ENCODE measurements around the gene TOMM20. TPM values are rescaled to one million over a fixed set of nuclear protein-coding genes. Genes with fewer than 3 reads are reported as not detected.
A peak's percentile ranks its signal among the peaks of the same experiment; 100 is the strongest.

TOMM20 gene
- total RNA-seq, 1 experiment from 2014 or later: 309 TPM

DNA sequence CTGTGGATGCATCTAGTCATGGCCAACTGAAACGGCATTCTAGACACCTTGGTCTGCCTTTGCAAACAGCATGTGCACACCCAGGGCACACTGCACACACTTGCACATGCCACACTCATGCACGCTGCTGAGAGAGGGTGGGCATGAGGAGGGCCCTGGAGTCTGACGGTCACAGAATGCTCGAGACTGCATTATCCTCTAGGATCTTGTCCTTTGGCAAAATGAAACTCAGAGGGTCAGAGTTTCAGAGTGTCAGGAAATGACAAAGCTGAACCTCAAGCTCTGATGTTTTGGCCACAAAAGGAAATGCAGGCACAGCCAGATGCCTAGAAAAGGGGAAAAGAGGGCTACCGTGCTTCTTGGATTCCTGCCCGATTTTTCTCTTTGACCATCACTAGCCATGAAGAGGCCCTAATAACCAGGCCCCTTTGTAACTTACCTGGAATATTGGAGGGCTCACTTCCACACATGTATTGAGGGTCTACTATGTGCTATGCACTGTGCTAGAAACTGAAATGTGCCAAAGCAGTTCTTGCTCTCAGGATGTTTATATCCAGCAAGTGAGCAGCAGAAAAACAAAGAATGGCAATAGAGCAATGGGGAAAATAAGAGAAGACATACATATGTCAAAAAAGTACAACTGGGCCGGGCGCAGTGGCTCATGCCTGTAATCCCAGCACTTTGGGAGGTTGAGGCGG is 65.4 kb downstream of the TOMM20 start:
- no peak for DNase-seq (ENCODE audit: unreplicated experiment)
- TF ChIP-seq, protein P1, sequence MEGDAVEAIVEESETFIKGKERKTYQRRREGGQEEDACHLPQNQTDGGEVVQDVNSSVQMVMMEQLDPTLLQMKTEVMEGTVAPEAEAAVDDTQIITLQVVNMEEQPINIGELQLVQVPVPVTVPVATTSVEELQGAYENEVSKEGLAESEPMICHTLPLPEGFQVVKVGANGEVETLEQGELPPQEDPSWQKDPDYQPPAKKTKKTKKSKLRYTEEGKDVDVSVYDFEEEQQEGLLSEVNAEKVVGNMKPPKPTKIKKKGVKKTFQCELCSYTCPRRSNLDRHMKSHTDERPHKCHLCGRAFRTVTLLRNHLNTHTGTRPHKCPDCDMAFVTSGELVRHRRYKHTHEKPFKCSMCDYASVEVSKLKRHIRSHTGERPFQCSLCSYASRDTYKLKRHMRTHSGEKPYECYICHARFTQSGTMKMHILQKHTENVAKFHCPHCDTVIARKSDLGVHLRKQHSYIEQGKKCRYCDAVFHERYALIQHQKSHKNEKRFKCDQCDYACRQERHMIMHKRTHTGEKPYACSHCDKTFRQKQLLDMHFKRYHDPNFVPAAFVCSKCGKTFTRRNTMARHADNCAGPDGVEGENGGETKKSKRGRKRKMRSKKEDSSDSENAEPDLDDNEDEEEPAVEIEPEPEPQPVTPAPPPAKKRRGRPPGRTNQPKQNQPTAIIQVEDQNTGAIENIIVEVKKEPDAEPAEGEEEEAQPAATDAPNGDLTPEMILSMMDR (IDR thresholded peaks at IDR 0.05; ENCODE audit: unreplicated experiment): no peak
- no peaks in the 10 kb centered on the region for H3K27me3 Mint-ChIP-seq (ENCODE audit: insufficient read depth, unreplicated experiment)
- intact Hi-C loops (cut with micrococcal nuclease): no loop called here
- peaks cover 11% of the 10 kb centered on the region for H3K36me3 Mint-ChIP-seq (ENCODE audit: insufficient read depth, unreplicated experiment)
- no peaks in the 10 kb centered on the region for H3K9me3 Mint-ChIP-seq (ENCODE audit: unreplicated experiment)
- H3K27ac Mint-ChIP-seq (ENCODE audit: low read depth, unreplicated experiment): no peak overlapping the region
- no peak overlapping the region for H3K4me3 Mint-ChIP-seq (ENCODE audit: unreplicated experiment)
- CTCF ChIA-PET: interaction anchor here (0.6 to 1.3 kb wide), 4 partner anchors 10 to 527 kb away, joined by 3 read pairs; no protein-coding TSS in a partner anchor
- no TSS peak for BruUV-seq (replicated peaks)
- H3K4me1 Mint-ChIP-seq (ENCODE audit: insufficient read depth, unreplicated experiment): peaks cover 45% of the 10 kb centered on the region
- POLR2A ChIA-PET: interaction anchor here (0.6 to 4.2 kb wide), 19 partner anchors 10 to 564 kb away, joined by 3 to 56 read pairs (median 5); partner anchors contain the start of gene IRF2BP2

DNA sequence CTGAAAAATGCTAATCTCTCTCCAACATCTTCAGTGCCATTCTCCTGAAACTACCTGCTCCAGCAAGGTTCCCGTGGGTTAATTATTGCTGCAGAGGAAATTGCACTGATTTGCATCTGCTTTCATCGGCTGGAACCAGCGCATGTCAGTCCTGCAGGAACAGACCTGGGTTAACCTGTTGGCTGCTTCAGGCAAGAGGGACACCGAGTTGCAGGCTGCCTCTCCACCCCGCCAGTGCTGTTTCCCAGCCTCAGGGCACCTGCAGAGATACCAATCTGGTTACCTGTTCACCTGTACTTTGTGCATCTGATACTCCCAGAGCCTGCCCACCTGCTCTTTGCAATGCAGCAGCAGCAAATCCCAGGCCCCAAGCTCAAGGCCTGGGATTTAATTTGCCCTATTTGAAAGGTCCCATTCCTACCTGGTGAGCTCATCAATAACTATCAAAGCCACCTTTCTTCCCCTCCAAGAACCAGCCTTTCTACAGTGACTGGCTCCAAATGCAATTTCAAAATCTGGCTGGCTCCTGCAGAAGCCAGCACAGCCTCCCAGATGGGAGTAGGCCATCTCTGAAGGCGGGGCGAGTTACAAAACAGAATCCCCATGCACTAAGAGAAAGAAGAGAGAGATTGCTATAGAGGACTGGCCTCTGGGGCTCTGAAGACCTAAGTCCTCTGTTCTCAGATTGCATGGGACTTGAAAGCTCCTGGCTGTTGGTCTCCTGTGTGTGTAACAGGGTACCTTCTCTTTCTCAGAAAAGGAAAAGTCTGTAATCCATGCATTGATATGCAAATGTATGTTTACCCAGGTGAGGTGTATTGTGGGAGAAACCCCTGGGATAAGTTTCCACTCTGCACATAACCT is 67.8 kb downstream of the TOMM20 start:
- Mint-ChIP-seq H3K27me3 (ENCODE audit: insufficient read depth, unreplicated experiment) (no peaks in the 10 kb centered on the region), H3K36me3 (ENCODE audit: insufficient read depth, unreplicated experiment) (no peaks in the 10 kb centered on the region), H3K9me3 (ENCODE audit: unreplicated experiment) (peaks cover 4% of the 10 kb centered on the region), H3K4me3 (ENCODE audit: unreplicated experiment) (no peak overlapping the region), H3K27ac (ENCODE audit: low read depth, unreplicated experiment) (no peak overlapping the region), H3K4me1 (ENCODE audit: insufficient read depth, unreplicated experiment) (peaks cover 38% of the 10 kb centered on the region)
- intact Hi-C loops (cut with micrococcal nuclease): no loop called here
- peak; percentile 76 for DNase-seq (ENCODE audit: unreplicated experiment)
- no TSS peak for BruUV-seq (replicated peaks)
- TF ChIP-seq, protein P1 (IDR thresholded peaks at IDR 0.05; ENCODE audit: unreplicated experiment): no peak
- ChIA-PET CTCF (interaction anchor here (0.6 to 3.1 kb wide), 11 partner anchors 8 to 569 kb away, joined by 3 to 8 read pairs (median 3); no protein-coding TSS in a partner anchor), POLR2A (interaction anchor here (0.6 to 4.2 kb wide), 17 partner anchors 9 to 551 kb away, joined by 3 to 56 read pairs (median 5); partner anchors contain the start of gene IRF2BP2)

Other genes with a start within 250 kb of the TOMM20 start
- 150 and 184 TPM in 2 replicates for gene RBM34, start 32.4 kb upstream of the TOMM20 start, total RNA-seq (2022)
- 48.7 and 61.0 TPM in 2 replicates for gene ARID4B, start 199.3 kb upstream of the TOMM20 start, total RNA-seq (2022)
- 56.5 and 74.8 TPM in 2 replicates for gene GGPS1, start 199.7 kb upstream of the TOMM20 start, total RNA-seq (2022)
- 45.6 and 52.5 TPM in 2 replicates for gene TBCE, start 238.6 kb upstream of the TOMM20 start, total RNA-seq (2022)